Measurements from ENCODE around the gene PHF2.

Gene PHF2

GRCh38 chr9:93673021-93673838, 96.8 kb downstream of the PHF2 start:
- Histone ChIP-seq H3K4me2 (ENCODE audit: low read length) (no peak overlapping the region), H3K27me3 (ENCODE audit: control insufficient read depth, insufficient read depth, low read length) (no peaks in the 10 kb centered on the region), H3K9me3 (ENCODE audit: control insufficient read depth, low read length) (no peaks in the 10 kb centered on the region), H3K27ac (no peak overlapping the region), H3K4me1 (no peaks in the 10 kb centered on the region), H3K36me3 (ENCODE audit: control insufficient read depth, insufficient read depth, low read length) (no peaks in the 10 kb centered on the region), H3K9ac (no peak overlapping the region), H3K4me3 (ENCODE audit: low read depth, low read length) (no peak overlapping the region), H3K79me2 (no peaks in the 10 kb centered on the region), H2AFZ (no peak overlapping the region)
- no peak for TF ChIP-seq CTCF (IDR thresholded peaks at IDR 0.05)

- Histone ChIP-seq H3K4me3 (ENCODE audit: low read depth, low read length) (no peak overlapping the region), H3K36me3 (ENCODE audit: control insufficient read depth, insufficient read depth, low read length) (no peaks in the 10 kb centered on the region), H3K4me1 (no peaks in the 10 kb centered on the region), H3K4me2 (ENCODE audit: low read length) (no peak overlapping the region), H3K27me3 (ENCODE audit: control insufficient read depth, insufficient read depth, low read length) (no peaks in the 10 kb centered on the region), H2AFZ (no peak overlapping the region), H3K79me2 (no peaks in the 10 kb centered on the region), H3K9ac (no peak overlapping the region), H3K27ac (no peak overlapping the region), H3K9me3 (ENCODE audit: control insufficient read depth, low read length) (no peaks in the 10 kb centered on the region)
- TF ChIP-seq CTCF (IDR thresholded peaks at IDR 0.05): no peak
Measured at GRCh38 chr9:93673839-93674334, 97.5 kb downstream of the PHF2 start.

- Histone ChIP-seq H3K4me1 (no peaks in the 10 kb centered on the region), H2AFZ (no peak overlapping the region), H3K79me2 (no peaks in the 10 kb centered on the region), H3K36me3 (ENCODE audit: control insufficient read depth, insufficient read depth, low read length) (no peaks in the 10 kb centered on the region), H3K4me2 (ENCODE audit: low read length) (no peak overlapping the region), H3K27ac (no peak overlapping the region), H3K9ac (no peak overlapping the region), H3K27me3 (ENCODE audit: control insufficient read depth, insufficient read depth, low read length) (no peaks in the 10 kb centered on the region), H3K9me3 (ENCODE audit: control insufficient read depth, low read length) (no peaks in the 10 kb centered on the region), H3K4me3 (ENCODE audit: low read depth, low read length) (no peak overlapping the region)
- no peak for TF ChIP-seq CTCF (IDR thresholded peaks at IDR 0.05)
Measured at GRCh38 chr9:93674580-93675335, 98.4 kb downstream of the PHF2 start.

GRCh38 chr9:93675336-93676150, 99.2 kb downstream of the PHF2 start:
- no peaks in the 10 kb centered on the region for H3K27me3 ChIP-seq (ENCODE audit: control insufficient read depth, insufficient read depth, low read length)
- no peak for TF ChIP-seq CTCF (IDR thresholded peaks at IDR 0.05)
- H3K4me3 ChIP-seq (ENCODE audit: low read depth, low read length): no peak overlapping the region
- no peaks in the 10 kb centered on the region for H3K4me1 ChIP-seq
- no peak overlapping the region for H3K9ac ChIP-seq
- H3K9me3 ChIP-seq (ENCODE audit: control insufficient read depth, low read length): no peaks in the 10 kb centered on the region
- no peaks in the 10 kb centered on the region for H3K36me3 ChIP-seq (ENCODE audit: control insufficient read depth, insufficient read depth, low read length)
- H3K79me2 ChIP-seq: no peaks in the 10 kb centered on the region
- no peak overlapping the region for H3K4me2 ChIP-seq (ENCODE audit: low read length)
- H2AFZ ChIP-seq: no peak overlapping the region
- H3K27ac ChIP-seq: no peak overlapping the region
